CD14-positive monocyte (primary cell): ENCODE results near the gene CREB5. TPM values are rescaled to one million over a fixed set of nuclear protein-coding genes. Genes with fewer than 3 reads are reported as not detected.
A peak's percentile ranks its signal among the peaks of the same experiment; 100 is the strongest.

Source experiments
- DNase-seq, 3 donors: peaks; one replicate each; pipeline ENCODE4 v3.0.0-alpha.2; 2011 to 2022
- H2AFZ ChIP-seq: 2 replicates; pipeline ENCODE4 v1.6.0; 2012; ENCODE audit warnings: mild to moderate bottlenecking, low read depth, low read length, inconsistent platforms; ENCODE audit not compliant: insufficient read depth, poor library complexity, severe bottlenecking
- H3K27ac ChIP-seq, 2 donors: 1 replicate in 1 of 2; 2 replicates in 1 of 2; pipeline ENCODE4 v1.5.1; 2012 to 2013; ENCODE audit warnings: low read length in 2 of 2, control low read depth in 1 of 2, inconsistent platforms in 1 of 2, low read depth in 1 of 2, mild to moderate bottlenecking in 1 of 2
- H3K27me3 ChIP-seq, 2 donors: one replicate each; pipeline versions ENCODE4 v1.6.0 to v1.6.1; 2011 to 2013; ENCODE audit warnings: low read length in 2 of 2; ENCODE audit not compliant: control insufficient read depth in 2 of 2, insufficient read depth in 2 of 2
- H3K36me3 ChIP-seq, 2 donors: replicated peaks in 1 of 2; 1 replicate in 1 of 2; 2 replicates in 1 of 2; pipeline versions ENCODE4 v1.5.1 to v1.6.1; 2012 to 2013; ENCODE audit warnings: low read length in 2 of 2, control low read depth in 1 of 2, inconsistent platforms in 1 of 2, mild to moderate bottlenecking in 1 of 2; ENCODE audit not compliant: insufficient read depth in 2 of 2, control insufficient read depth in 1 of 2
- H3K4me1 ChIP-seq, 2 donors: 1 replicate in 1 of 2; 2 replicates in 1 of 2; pipeline versions ENCODE4 v1.5.1 to v1.6.1; 2012 to 2013; ENCODE audit warnings: low read length in 2 of 2, control low read depth in 1 of 2, inconsistent platforms in 1 of 2, mild to moderate bottlenecking in 1 of 2, moderate library complexity in 1 of 2; ENCODE audit not compliant: insufficient read depth in 2 of 2, control insufficient read depth in 1 of 2
- H3K4me2 ChIP-seq: replicated peaks from 2 replicates; pipeline ENCODE3; 2012; ENCODE audit warnings: low read length, moderate library complexity, mild to moderate bottlenecking; ENCODE audit not compliant: poor library complexity, severe bottlenecking; ENCODE audit errors: extremely low read depth
- H3K4me3 ChIP-seq, 3 experiments: fragments of 200-600 bp in 1 of 3; sonication (generic) in 1 of 3; replicated peaks in 1 of 3; 1 replicate in 2 of 3; 2 replicates in 1 of 3; pipeline ENCODE4 v1.5.1; 2011 to 2013; ENCODE audit warnings: low read length in 3 of 3, mild to moderate bottlenecking in 3 of 3, control low read depth in 2 of 3, low read depth in 2 of 3, inconsistent platforms in 1 of 3, moderate library complexity in 1 of 3
- H3K79me2 ChIP-seq: 2 replicates; pipeline ENCODE4 v1.6.0; 2012; ENCODE audit warnings: mild to moderate bottlenecking, control low read depth, inconsistent platforms, low read length, moderate library complexity; ENCODE audit not compliant: insufficient read depth
- H3K9ac ChIP-seq: 2 replicates; pipeline ENCODE4 v1.6.0; 2017; ENCODE audit warnings: low read length, mild to moderate bottlenecking; ENCODE audit not compliant: insufficient read depth, poor library complexity, severe bottlenecking
- H3K9me3 ChIP-seq, 2 donors: replicated peaks in 1 of 2; 1 replicate in 1 of 2; 2 replicates in 1 of 2; pipeline versions ENCODE4 v1.5.1 to v1.6.1; 2012 to 2013; ENCODE audit warnings: low read length in 2 of 2, control low read depth in 1 of 2; ENCODE audit not compliant: control insufficient read depth in 1 of 2, insufficient read depth in 1 of 2
- H4K20me1 ChIP-seq: 2 replicates; pipeline ENCODE4 v1.6.0; 2012; ENCODE audit warnings: mild to moderate bottlenecking, low read length, control low read depth, moderate library complexity; ENCODE audit not compliant: insufficient read depth
- H3K27ac Mint-ChIP-seq, 7 donors: one replicate each; pipeline ENCODE4 v1.8.0; 2020; ENCODE audit warnings: mild to moderate bottlenecking in 7 of 7, mixed read lengths in 7 of 7, moderate library complexity in 6 of 7, inconsistent platforms in 2 of 7
- H3K27me3 Mint-ChIP-seq, 3 donors: one replicate each; pipeline ENCODE4 v1.8.0; 2021 to 2022; ENCODE audit warnings: low read depth in 3 of 3, mild to moderate bottlenecking in 3 of 3, mixed read lengths in 3 of 3, moderate library complexity in 3 of 3, inconsistent platforms in 1 of 3
- H3K36me3 Mint-ChIP-seq, 2 donors: one replicate each; pipeline ENCODE4 v1.8.0; 2020; ENCODE audit warnings: mixed read lengths in 2 of 2, inconsistent platforms in 1 of 2, mild to moderate bottlenecking in 1 of 2
- H3K4me1 Mint-ChIP-seq: one replicate; pipeline ENCODE4 v1.8.0; 2020; ENCODE audit warnings: mild to moderate bottlenecking, mixed read lengths
- H3K4me3 Mint-ChIP-seq, 2 donors: one replicate each; pipeline ENCODE4 v1.8.0; 2020; ENCODE audit warnings: mild to moderate bottlenecking in 2 of 2, mixed read lengths in 2 of 2, moderate library complexity in 1 of 2
- H3K9me3 Mint-ChIP-seq, 7 donors: one replicate each; pipeline ENCODE4 v1.8.0; 2020 to 2022; ENCODE audit warnings: mixed read lengths in 7 of 7, mild to moderate bottlenecking in 6 of 7, moderate library complexity in 6 of 7, inconsistent platforms in 2 of 7
- WGBS: methylation state at CpG from one replicate; pipeline ENCODE4 v1.1.5; 2013; ENCODE audit warnings: missing lambda C conversion rate; ENCODE audit not compliant: insufficient coverage; 5-methylcytosine and 5-hydroxymethylcytosine counted together
- intact Hi-C, 2 donors: fragments of 100-400 bp; cut with micrococcal nuclease; formaldehyde crosslinking; loops; one replicate each; pipeline versions ENCODE4 v1.15.0 to v1.15.1; 2023
- polyA plus RNA-seq, 3 donors: library from polyadenylated mRNA; depleted of rRNA in 1 of 3; unstranded in 2 of 3; stranded (reverse) in 1 of 3; fragments of 300-500 nt in 2 of 3; fragments of >200 nt in 1 of 3; fragmentation: Illumina TruSeq in 2 of 3; gene quantifications; 1 replicate in 2 of 3; 2 replicates in 1 of 3; pipeline ENCODE4 v1.2.3, GENCODE V29; 2012 to 2021
- TF ChIP-seq, protein P1 (sequence below): fragments of 200-600 bp; IDR thresholded peaks from one replicate; pipeline ENCODE4 v1.8.0; 2022; ENCODE audit warnings: antibody characterized with exemption, mild to moderate bottlenecking

Gene CREB5
- polyA plus RNA-seq, 3 donors = 25.1 to 72.3 (median 44.2) TPM

DNA sequence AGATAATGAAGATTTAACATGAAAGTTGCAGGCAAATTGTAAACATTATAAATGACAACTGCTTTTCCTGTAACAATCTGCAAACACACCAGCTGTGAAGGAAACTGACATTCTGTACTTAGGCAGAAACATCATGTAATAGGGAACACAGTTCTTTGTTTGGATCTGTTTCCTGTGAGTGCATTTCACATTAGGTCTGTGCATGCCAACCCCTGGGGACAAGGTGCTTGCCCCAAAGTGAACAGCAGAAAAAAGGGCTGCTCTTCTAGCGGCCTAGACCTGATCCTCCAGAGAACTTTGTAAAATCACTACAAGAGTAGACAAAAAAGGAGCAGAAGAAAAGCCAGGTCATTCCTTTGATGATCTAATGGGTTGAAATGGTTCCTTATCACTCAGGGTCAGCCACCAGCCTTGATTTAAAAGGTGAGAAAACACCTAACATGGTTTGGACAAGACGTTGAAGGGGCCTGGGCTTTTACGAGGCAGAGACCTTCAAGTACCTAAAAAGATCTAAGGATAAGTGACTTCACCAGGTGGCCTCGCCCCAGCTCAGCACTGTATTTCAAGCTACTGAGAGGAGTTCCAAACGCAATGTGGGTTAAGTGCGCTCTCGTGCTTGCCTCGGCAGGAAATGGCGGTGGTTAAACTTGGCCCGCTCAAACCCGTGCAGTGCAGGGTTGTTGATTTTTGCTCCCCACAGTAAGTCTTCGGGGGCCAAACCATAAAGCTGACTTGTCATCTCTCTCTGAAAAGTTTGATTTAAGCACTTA is 249.7 kb downstream of the CREB5 start:
- H3K36me3 ChIP-seq = no peaks in the 10 kb centered on the region
- TF ChIP-seq, protein P1, sequence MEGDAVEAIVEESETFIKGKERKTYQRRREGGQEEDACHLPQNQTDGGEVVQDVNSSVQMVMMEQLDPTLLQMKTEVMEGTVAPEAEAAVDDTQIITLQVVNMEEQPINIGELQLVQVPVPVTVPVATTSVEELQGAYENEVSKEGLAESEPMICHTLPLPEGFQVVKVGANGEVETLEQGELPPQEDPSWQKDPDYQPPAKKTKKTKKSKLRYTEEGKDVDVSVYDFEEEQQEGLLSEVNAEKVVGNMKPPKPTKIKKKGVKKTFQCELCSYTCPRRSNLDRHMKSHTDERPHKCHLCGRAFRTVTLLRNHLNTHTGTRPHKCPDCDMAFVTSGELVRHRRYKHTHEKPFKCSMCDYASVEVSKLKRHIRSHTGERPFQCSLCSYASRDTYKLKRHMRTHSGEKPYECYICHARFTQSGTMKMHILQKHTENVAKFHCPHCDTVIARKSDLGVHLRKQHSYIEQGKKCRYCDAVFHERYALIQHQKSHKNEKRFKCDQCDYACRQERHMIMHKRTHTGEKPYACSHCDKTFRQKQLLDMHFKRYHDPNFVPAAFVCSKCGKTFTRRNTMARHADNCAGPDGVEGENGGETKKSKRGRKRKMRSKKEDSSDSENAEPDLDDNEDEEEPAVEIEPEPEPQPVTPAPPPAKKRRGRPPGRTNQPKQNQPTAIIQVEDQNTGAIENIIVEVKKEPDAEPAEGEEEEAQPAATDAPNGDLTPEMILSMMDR = no peak
- Mint-ChIP-seq H3K36me3 (peaks cover 2 to 6% of the 10 kb centered on the region in 2 donors), H3K27me3 (peaks cover 3 to 10% (median 5%) of the 10 kb centered on the region in 3 donors), H3K4me1 (peaks cover 11% of the 10 kb centered on the region), H3K4me3 (peak overlapping the region in 1 of 2 donors; percentile 48), H3K9me3 (peaks cover 9 to 25% (median 14%) of the 10 kb centered on the region in 7 donors), H3K27ac (no peak overlapping the region)
- DNase-seq = no peak
- H3K9ac ChIP-seq = no peak overlapping the region
- no peak overlapping the region for H2AFZ ChIP-seq
- no peak overlapping the region for H3K27ac ChIP-seq
- intact Hi-C loops = no loop called here
- H3K9me3 ChIP-seq = peaks cover 8 to 13% of the 10 kb centered on the region in 2 donors
- no peak overlapping the region for H3K4me2 ChIP-seq
- H4K20me1 ChIP-seq = no peaks in the 10 kb centered on the region
- no peaks in the 10 kb centered on the region for H3K4me1 ChIP-seq
- 46% methylated on average over 10 of the region's 12 CpGs for WGBS
- H3K4me3 ChIP-seq = no peak overlapping the region
- peaks cover 3 to 5% of the 10 kb centered on the region in 2 donors for H3K27me3 ChIP-seq
- no peaks in the 10 kb centered on the region for H3K79me2 ChIP-seq

DNA sequence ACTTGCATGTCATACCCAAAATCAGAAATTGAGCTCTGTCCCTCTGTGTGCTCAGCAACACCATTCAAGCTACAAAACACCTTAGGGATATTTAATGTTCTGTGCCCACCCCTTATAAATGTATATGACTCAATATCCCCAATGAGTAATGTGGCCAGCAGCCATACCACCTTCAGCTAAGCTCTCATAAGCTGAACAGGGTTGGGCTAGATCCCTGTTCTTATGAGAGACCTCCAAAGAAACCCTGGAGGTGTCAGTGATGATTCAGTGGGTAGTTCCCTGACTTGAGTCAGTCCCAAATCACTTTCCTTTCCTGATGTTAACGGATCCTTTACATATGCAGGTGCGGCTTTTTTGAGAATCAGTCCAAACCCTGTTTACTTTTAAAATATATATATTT is 253.8 kb downstream of the CREB5 start:
- Histone ChIP-seq H3K4me2 (no peak overlapping the region), H3K36me3 (no peaks in the 10 kb centered on the region), H3K9ac (no peak overlapping the region), H3K79me2 (no peaks in the 10 kb centered on the region), H3K27ac (no peak overlapping the region), H3K4me1 (peaks cover 16 to 30% of the 10 kb centered on the region in 2 donors), H3K9me3 (peaks cover 6 to 11% of the 10 kb centered on the region in 2 donors), H3K27me3 (peaks cover 3 to 5% of the 10 kb centered on the region in 2 donors), H2AFZ (no peak overlapping the region), H4K20me1 (no peaks in the 10 kb centered on the region), H3K4me3 (no peak overlapping the region)
- Mint-ChIP-seq H3K9me3 (peaks cover 2 to 21% (median 12%) of the 10 kb centered on the region in 7 donors), H3K36me3 (no peaks in the 10 kb centered on the region), H3K27ac (no peak overlapping the region), H3K27me3 (peaks cover 3 to 7% (median 4%) of the 10 kb centered on the region in 3 donors), H3K4me3 (no peak overlapping the region), H3K4me1 (peaks cover 43% of the 10 kb centered on the region)
- DNase-seq = peak in 1 of 3 donors; percentile 12
- no CpG with 5 or more reads among the region's 2 CpGs for WGBS
- TF ChIP-seq, protein P1 = no peak
- intact Hi-C loops = no loop called here
